DMS153 treated with DMSO at 0.1 percent for 48 hours (cell line): Measurements from ENCODE around the gene NUP98.
"Not testable (repeated sequence)": the region's sequence is repeated elsewhere in the genome, so short reads cannot be mapped to it uniquely, and the experiment has no call there.

Experiments
- DNase-seq: peaks from one replicate; lab custom pipeline; 2025; ENCODE audit not compliant: unreplicated experiment; lab: John Stamatoyannopoulos, UW

Gene NUP98

DNA sequence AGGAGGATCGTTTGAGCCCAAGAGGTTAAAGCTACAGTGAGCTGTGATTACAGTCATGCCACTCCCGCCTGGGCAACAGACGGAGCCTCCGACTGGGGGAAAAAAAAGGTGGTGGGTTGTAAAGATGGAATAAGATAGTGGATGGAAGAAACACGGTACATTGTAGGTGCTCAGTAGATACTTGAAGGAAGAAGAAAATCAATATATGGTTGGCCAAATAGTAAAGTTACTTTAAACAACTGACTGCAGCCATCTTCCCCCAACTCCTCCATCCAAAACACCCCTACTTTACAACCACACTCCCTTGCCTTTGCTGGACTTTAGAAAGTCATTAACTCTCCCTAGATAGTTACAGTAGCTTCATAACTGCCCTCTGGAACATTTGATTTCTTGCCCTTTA, 2.5 kb upstream of the NUP98 start:
- DNase-seq = no peak

DNA sequence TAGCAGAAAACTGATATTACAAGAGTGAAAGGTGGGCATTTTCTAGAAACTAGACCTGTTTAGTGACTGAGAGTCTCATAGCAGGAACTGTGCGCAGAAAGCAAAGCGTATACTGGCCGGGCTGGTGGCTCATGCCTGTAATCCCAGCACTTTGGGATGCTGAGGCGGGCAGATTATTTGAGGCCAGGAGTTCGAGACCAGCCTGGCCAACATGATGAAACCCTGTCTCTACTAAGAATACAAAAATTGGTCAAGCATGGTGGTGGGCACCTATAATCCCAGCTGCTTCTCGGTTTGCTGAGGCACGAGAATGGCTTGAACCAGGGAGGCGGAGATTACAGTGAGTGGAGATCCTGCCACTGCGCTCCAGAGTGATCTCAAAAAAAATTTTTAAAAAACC, 1.8 kb upstream of the NUP98 start:
- DNase-seq = no peak

DNA sequence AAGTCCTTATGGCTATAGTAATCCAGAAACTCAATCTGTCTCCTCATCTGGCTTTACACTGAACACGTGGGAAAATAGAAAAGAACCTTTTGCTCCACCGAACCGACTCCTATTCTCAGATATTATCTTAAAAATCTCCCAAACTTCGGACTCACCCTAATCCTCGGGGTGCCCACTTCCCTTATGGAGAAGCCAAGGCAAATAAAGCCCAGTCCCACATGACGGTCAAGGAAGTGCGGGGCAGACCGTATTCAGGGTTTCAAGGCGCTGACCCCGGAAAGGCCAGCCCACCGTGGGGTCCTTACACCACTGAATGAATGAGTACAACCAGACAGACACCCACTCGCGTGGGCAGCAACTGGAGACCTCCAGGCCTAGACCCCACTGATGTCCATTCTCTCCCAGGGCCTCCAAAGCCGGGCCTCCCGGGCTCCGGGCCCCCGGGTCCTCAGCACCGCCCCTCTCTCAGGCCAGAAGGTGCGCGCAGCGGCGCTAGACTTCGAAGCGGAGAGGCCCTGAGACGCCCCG, 489 bp downstream of the NUP98 start:
- DNase-seq = no peak

- DNase-seq = no peak
Observed at GRCh38 chr11:3796346-3796745, 1.0 kb downstream of the NUP98 start.

- no peak for DNase-seq
Observed at GRCh38 chr11:3796002-3796311, 1.4 kb downstream of the NUP98 start.

- no peak for DNase-seq
Observed at GRCh38 chr11:3795131-3796001, 2.0 kb downstream of the NUP98 start.

GRCh38 chr11:3794387-3794786, 3.0 kb downstream of the NUP98 start:
- not testable (repeated sequence) for DNase-seq

GRCh38 chr11:3786781-3787428, 10.4 kb downstream of the NUP98 start:
- no peak for DNase-seq

- no peak for DNase-seq
Observed at GRCh38 chr11:3783611-3784010, 13.7 kb downstream of the NUP98 start.

DNA sequence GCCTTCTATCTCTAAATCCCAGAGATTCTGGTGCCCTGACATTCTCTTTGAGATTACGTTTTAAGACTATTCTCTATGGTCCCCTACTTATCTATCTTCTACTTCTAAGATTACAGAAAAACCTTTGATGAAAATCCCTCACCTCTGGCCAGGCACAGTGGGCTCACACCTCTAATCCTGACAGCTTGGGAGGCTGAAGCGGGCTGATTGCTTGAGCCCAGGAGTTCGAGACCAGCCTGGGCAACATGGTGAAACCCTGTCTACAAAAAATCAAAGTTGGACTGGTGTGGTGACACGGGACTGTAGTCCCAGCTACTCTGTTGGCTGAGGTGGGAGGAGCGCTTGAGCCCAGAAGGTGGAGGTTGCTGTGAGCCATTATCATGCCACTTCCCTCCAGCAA, 14.4 kb downstream of the NUP98 start:
- DNase-seq = no peak

GRCh38 chr11:3781423-3781822, 15.9 kb downstream of the NUP98 start:
- DNase-seq = no peak

GRCh38 chr11:3775736-3776406, 21.5 kb downstream of the NUP98 start:
- DNase-seq = no peak

- DNase-seq = no peak
Observed at GRCh38 chr11:3773180-3773579, 24.2 kb downstream of the NUP98 start.

GRCh38 chr11:3767536-3767935, 29.8 kb downstream of the NUP98 start:
- no peak for DNase-seq

DNA sequence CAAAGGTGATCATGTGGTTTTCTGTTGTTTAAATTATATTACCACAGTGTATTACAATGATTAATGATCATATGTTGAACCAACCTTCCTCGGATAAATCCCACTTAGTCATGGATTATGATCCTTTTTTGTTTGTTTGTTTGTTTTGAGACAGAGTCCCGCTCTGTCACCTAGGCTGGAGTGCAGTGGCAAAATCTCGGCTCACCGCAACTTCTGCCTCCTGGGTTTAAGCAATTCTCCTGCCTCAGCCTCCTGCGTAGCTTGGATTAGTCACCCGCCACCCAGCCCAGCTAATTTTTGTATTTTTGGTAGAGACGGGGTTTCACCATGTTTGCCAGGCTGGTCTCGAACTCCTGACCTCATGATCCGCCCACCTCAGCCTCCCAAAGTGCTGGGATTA, 30.5 kb downstream of the NUP98 start:
- not testable (repeated sequence) for DNase-seq

DNA sequence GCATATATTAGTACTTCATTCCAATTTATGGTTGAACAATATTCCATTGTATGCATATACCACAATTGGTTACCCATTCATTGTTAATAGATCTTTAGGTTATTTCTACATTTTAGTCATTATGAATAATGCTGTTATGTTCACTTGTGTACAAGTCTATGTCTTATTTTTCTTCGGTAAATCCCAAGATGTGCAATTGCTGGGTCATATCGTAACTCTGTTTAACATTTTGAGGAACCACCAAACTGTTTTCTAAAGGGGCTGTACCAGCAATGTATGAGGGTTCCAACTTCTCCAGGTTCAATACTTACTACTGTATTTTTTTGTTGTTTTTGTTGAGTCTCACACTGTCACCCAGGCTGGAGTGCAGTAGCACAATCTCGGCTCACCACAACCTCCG, 33.1 kb downstream of the NUP98 start:
- no peak for DNase-seq

DNA sequence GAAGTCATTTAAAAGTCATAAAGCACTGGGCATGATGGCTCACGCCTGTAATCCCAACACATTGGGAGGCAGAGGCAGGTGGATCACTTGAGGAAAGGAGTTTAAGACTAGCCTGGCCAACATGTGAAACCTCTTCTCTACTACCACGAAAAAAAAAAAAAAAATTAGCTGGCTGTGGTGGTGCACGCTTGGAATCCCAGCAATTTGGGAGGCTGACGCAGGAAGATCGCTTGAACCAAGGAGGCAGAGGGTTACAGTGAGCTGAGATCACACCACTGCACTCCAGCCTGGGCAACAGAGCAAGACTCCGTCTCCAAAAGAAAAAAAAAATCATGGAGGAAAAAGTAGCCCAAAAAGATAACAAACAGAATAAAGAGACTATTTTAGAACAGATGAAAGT, 42.2 kb downstream of the NUP98 start:
- no peak for DNase-seq

DNA sequence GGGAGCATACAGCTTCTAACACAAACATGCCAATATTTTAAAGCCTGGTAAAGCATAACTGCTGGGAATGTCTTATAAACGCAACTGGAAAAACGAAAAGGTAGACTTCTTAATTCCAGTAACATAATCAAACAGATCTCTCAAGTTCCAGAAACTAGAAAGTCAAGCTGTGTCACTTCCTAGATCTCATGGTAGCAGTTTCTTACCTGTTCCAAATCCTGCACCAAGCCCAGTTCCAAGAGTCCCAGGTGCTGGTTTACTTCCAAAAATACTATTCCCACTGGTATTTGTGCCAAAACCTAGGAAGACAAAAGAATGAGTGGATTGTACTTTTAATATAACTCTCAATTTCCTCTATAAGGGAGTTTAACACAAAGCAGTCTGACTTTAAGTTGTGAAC, 44.2 kb downstream of the NUP98 start:
- no peak for DNase-seq

- DNase-seq = no peak
Observed at GRCh38 chr11:3747704-3748103, 49.6 kb downstream of the NUP98 start.

DNA sequence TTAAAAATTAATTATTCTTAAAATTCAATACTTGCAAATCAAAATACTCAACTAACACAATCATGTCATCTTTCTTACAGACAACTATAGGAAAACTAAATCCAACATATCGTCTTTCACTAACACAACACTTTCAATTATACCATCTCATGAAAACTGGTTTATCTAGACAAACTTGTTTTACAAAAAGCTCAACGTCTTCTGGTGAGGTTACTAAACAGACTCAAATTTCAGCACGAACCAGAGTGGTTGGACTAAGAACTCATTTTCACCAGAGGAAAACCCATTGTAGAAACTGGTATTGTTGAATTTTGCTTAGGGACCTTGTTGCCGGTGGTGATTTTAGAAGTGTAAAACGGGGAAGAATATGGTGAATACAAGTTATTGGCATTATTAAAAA, 52.2 kb downstream of the NUP98 start:
- no peak for DNase-seq

- no peak for DNase-seq
Observed at GRCh38 chr11:3738723-3739122, 58.6 kb downstream of the NUP98 start.

GRCh38 chr11:3738241-3738640, 59.1 kb downstream of the NUP98 start:
- DNase-seq = no peak
